ENCODE measurements around the gene TIAM2. TPM values are rescaled to one million over a fixed set of nuclear protein-coding genes. Genes with fewer than 3 reads are reported as not detected.

Gene TIAM2
- total RNA-seq, 1 donor from 2014 or later = 6.2 TPM

- Histone ChIP-seq H3K27ac (no peak overlapping the region), H3K36me3 (peaks cover 58% of the 10 kb centered on the region), H3K9me3 (no peaks in the 10 kb centered on the region), H3K27me3 (no peaks in the 10 kb centered on the region), H3K4me1 (no peaks in the 10 kb centered on the region), H3K4me3 (no peak overlapping the region)
- no peak for DNase-seq
- intact Hi-C loops (cut with DNase I) = no loop called here
- no peak for TF ChIP-seq CTCF (IDR thresholded peaks at IDR 0.05)
- no peak for ATAC-seq
Observed at GRCh38 chr6:155256122-155256795, 261.1 kb downstream of the TIAM2 start.

GRCh38 chr6:155257796-155258195 is 262.7 kb downstream of the TIAM2 start:
- DNase-seq (no peak), ATAC-seq (no peak)
- no peak for TF ChIP-seq CTCF (IDR thresholded peaks at IDR 0.05)
- H3K4me1 ChIP-seq = no peaks in the 10 kb centered on the region
- no peaks in the 10 kb centered on the region for H3K9me3 ChIP-seq
- no peak overlapping the region for H3K4me3 ChIP-seq
- intact Hi-C loops (cut with DNase I) = no loop called here
- H3K27me3 ChIP-seq = no peaks in the 10 kb centered on the region
- no peak overlapping the region for H3K27ac ChIP-seq
- H3K36me3 ChIP-seq = peaks cover 54% of the 10 kb centered on the region

- no peak for ATAC-seq
- peaks cover 46% of the 10 kb centered on the region for H3K36me3 ChIP-seq
- DNase-seq = no peak
- no peak overlapping the region for H3K27ac ChIP-seq
- TF ChIP-seq CTCF (IDR thresholded peaks at IDR 0.05) = no peak
- no peaks in the 10 kb centered on the region for H3K27me3 ChIP-seq
- intact Hi-C loops (cut with DNase I) = no loop called here
- no peaks in the 10 kb centered on the region for H3K9me3 ChIP-seq
- no peak overlapping the region for H3K4me3 ChIP-seq
- no peaks in the 10 kb centered on the region for H3K4me1 ChIP-seq
Observed at GRCh38 chr6:155259204-155259603, 264.1 kb downstream of the TIAM2 start.

GRCh38 chr6:155259897-155260296 is 264.8 kb downstream of the TIAM2 start:
- no peak overlapping the region for H3K27ac ChIP-seq
- intact Hi-C loops (cut with DNase I) = no loop called here
- no peak for TF ChIP-seq CTCF (IDR thresholded peaks at IDR 0.05)
- DNase-seq = no peak
- H3K4me1 ChIP-seq = no peaks in the 10 kb centered on the region
- H3K9me3 ChIP-seq = no peaks in the 10 kb centered on the region
- ATAC-seq = peak; percentile 42
- no peaks in the 10 kb centered on the region for H3K27me3 ChIP-seq
- H3K4me3 ChIP-seq = no peak overlapping the region
- peaks cover 52% of the 10 kb centered on the region for H3K36me3 ChIP-seq

GRCh38 chr6:155260686-155261085 is 265.6 kb downstream of the TIAM2 start:
- intact Hi-C loops (cut with DNase I) = no loop called here
- Histone ChIP-seq H3K27me3 (no peaks in the 10 kb centered on the region), H3K27ac (no peak overlapping the region), H3K36me3 (peaks cover 55% of the 10 kb centered on the region), H3K4me3 (no peak overlapping the region), H3K9me3 (no peaks in the 10 kb centered on the region), H3K4me1 (no peaks in the 10 kb centered on the region)
- DNase-seq = no peak
- ATAC-seq = no peak
- TF ChIP-seq CTCF (IDR thresholded peaks at IDR 0.05) = no peak
